Body of pancreas (tissue), 4 donors: Measurements from ENCODE around the gene LDB1. TPM values are rescaled to one million over a fixed set of nuclear protein-coding genes. Genes with fewer than 3 reads are reported as not detected.

Experiments
- ATAC-seq: fragments of 150-250 bp; one replicate; pipeline ENCODE4 v1.9.1; 2016
- DNase-seq, 4 donors: peaks; one replicate each; pipeline ENCODE4 v3.0.0-alpha.2; 2019
- H3K27ac ChIP-seq, 4 donors: fragments of 200-600 bp; sonication (generic); 1 replicate in 3 of 4; 2 replicates in 1 of 4; pipeline versions ENCODE4 v1.5.1 to v1.6.1; 2016 to 2019; ENCODE audit warnings: mild to moderate bottlenecking in 1 of 4, mixed read lengths in 1 of 4, moderate library complexity in 1 of 4
- H3K27me3 ChIP-seq, 2 donors: fragments of 200-600 bp; sonication (generic); one replicate each; pipeline ENCODE4 v1.6.0; 2016; ENCODE audit warnings: mild to moderate bottlenecking in 1 of 2
- H3K36me3 ChIP-seq, 2 donors: fragments of 200-600 bp; sonication (generic); replicated peaks in 1 of 2; 2 replicates each; pipeline ENCODE4 v1.5.1; 2016; ENCODE audit warnings: low read depth in 2 of 2; ENCODE audit not compliant: insufficient read depth in 1 of 2
- H3K4me1 ChIP-seq: fragments of 200-600 bp; sonication (generic); one replicate; pipeline ENCODE4 v1.6.0; 2016
- H3K4me3 ChIP-seq, 2 donors: fragments of 200-600 bp; sonication (generic); 1 replicate in 1 of 2; 2 replicates in 1 of 2; pipeline ENCODE4 v1.5.1; 2016 to 2019
- H3K9me3 ChIP-seq, 3 donors: fragments of 200-600 bp; sonication (generic); 1 replicate in 2 of 3; 2 replicates in 1 of 3; pipeline ENCODE4 v1.5.1; 2016
- CTCF ChIP-seq, 7 experiments: fragments of 450-650 bp in 4 of 7; fragments of 200-600 bp in 3 of 7; sonication (generic) in 3 of 7; IDR thresholded peaks; one replicate each; pipeline ENCODE4 v1.5.1; 2016 to 2019; ENCODE audit warnings: antibody characterized with exemption in 7 of 7
- POLR2A ChIP-seq, 3 donors: fragments of 450-650 bp; IDR thresholded peaks; one replicate each; pipeline ENCODE4 v1.6.1; 2016; ENCODE audit warnings: antibody characterized with exemption in 3 of 3, mild to moderate bottlenecking in 2 of 3
- WGBS, 2 donors: methylation state at CpG; one replicate each; pipeline ENCODE4 v1.1.5; 2017; 5-methylcytosine and 5-hydroxymethylcytosine counted together
- intact Hi-C: fragments of 100-400 bp; cut with DNase I; formaldehyde crosslinking; loops from one replicate; pipeline ENCODE4 v1.15.1; 2023
- total RNA-seq, 2 donors: library from RNA; depleted of rRNA; stranded (reverse); fragments of >200 nt; gene quantifications; one replicate each; pipeline ENCODE4 v1.1.0, GENCODE V29; 2016

Gene LDB1
- total RNA-seq, 2 donors from 2014 or later, result 17.1 to 24.4 TPM

GRCh38 chr10:102083541-102083940 lies 36.6 kb downstream of the LDB1 start:
- Histone ChIP-seq H3K9me3 (no peaks in the 10 kb centered on the region), H3K27me3 (no peaks in the 10 kb centered on the region), H3K27ac (no peak overlapping the region), H3K4me3 (no peak overlapping the region), H3K4me1 (no peaks in the 10 kb centered on the region), H3K36me3 (no peaks in the 10 kb centered on the region)
- TF ChIP-seq POLR2A (IDR thresholded peaks at IDR 0.05), result no peak
- no peak for TF ChIP-seq CTCF (IDR thresholded peaks at IDR 0.05)
- intact Hi-C loops, result no loop called here
- no peak for DNase-seq
- ATAC-seq, result no peak
- WGBS, 2 donors, result 70 to 85% methylated on average over 3 of the region's 3 CpGs

GRCh38 chr10:102072673-102073527 lies 47.3 kb downstream of the LDB1 start:
- H3K4me3 ChIP-seq, result no peak overlapping the region
- WGBS, 2 donors, result 65 to 76% methylated on average over 4 of the region's 4 CpGs
- H3K27ac ChIP-seq, result no peak overlapping the region
- no peaks in the 10 kb centered on the region for H3K27me3 ChIP-seq
- peaks cover 13% of the 10 kb centered on the region for H3K4me1 ChIP-seq
- peak; percentile 89 for ATAC-seq
- DNase-seq, result peak; percentile 83 to 89 (median 83)
- no peak for TF ChIP-seq POLR2A (IDR thresholded peaks at IDR 0.05)
- peak; percentile 77 to 91 (median 84) for TF ChIP-seq CTCF (IDR thresholded peaks at IDR 0.05)
- no peaks in the 10 kb centered on the region for H3K36me3 ChIP-seq
- intact Hi-C loops, result no loop called here
- no peaks in the 10 kb centered on the region for H3K9me3 ChIP-seq

GRCh38 chr10:102069071-102069470 lies 51.1 kb downstream of the LDB1 start:
- no peaks in the 10 kb centered on the region for H3K9me3 ChIP-seq
- ATAC-seq (no peak), DNase-seq (no peak)
- H3K4me1 ChIP-seq, result peaks cover 35% of the 10 kb centered on the region
- intact Hi-C loops, result no loop called here
- no peaks in the 10 kb centered on the region for H3K36me3 ChIP-seq
- H3K4me3 ChIP-seq, result no peak overlapping the region
- H3K27me3 ChIP-seq, result no peaks in the 10 kb centered on the region
- H3K27ac ChIP-seq, result no peak overlapping the region
- TF ChIP-seq CTCF (IDR thresholded peaks at IDR 0.05), result no peak
- no peak for TF ChIP-seq POLR2A (IDR thresholded peaks at IDR 0.05)

- Histone ChIP-seq H3K36me3 (no peaks in the 10 kb centered on the region), H3K9me3 (no peaks in the 10 kb centered on the region), H3K4me3 (no peak overlapping the region), H3K27me3 (no peaks in the 10 kb centered on the region), H3K4me1 (peaks cover 35% of the 10 kb centered on the region), H3K27ac (no peak overlapping the region)
- ATAC-seq, result no peak
- intact Hi-C loops, result no loop called here
- WGBS, 2 donors, result 22 to 50% methylated on average over 1 of the region's 1 CpG
- TF ChIP-seq CTCF (IDR thresholded peaks at IDR 0.05) (no peak), POLR2A (IDR thresholded peaks at IDR 0.05) (no peak)
- peak; percentile 14 to 59 (median 46) for DNase-seq
These were observed 52.0 kb downstream of the LDB1 start for GRCh38 chr10:102068216-102068615.
